WTC11 (cell line): ENCODE data around the gene RUFY2. TPM values are rescaled to one million over a fixed set of nuclear protein-coding genes. Genes with fewer than 3 reads are reported as not detected.
A peak's percentile ranks its signal among the peaks of the same experiment; 100 is the strongest.

Experiments
- ATAC-seq: fragments of 200-7000 bp; cut with Tn5 transposase; 2 replicates; pipeline ENCODE4 v1.10.0; 2021; ENCODE audit warnings: mild to moderate bottlenecking, moderate library complexity
- CTCF ChIA-PET: fragments of 300-600 bp; sonication (Branson Sonifier 250); formaldehyde crosslinking; loops from one replicate; lab custom pipeline; 2021; ENCODE audit warnings: antibody characterized with exemption; lab: Charles Lee
- POLR2A ChIA-PET: fragments of 350-600 bp; sonication (Branson Sonifier 250); formaldehyde crosslinking; loops from one replicate; lab custom pipeline; 2021; ENCODE audit warnings: antibody characterized with exemption; lab: Charles Lee
- DNase-seq: peaks from one replicate; pipeline ENCODE4 v3.0.0; 2021; ENCODE audit warnings: low spot score
- H3K27ac Mint-ChIP-seq: 2 replicates; pipeline ENCODE4 v1.8.0; 2021; ENCODE audit warnings: mixed read lengths
- H3K27me3 Mint-ChIP-seq: 2 replicates; pipeline ENCODE4 v1.8.0; 2021; ENCODE audit warnings: low read depth, mild to moderate bottlenecking, moderate library complexity, mixed read lengths
- H3K36me3 Mint-ChIP-seq: 2 replicates; pipeline ENCODE4 v1.8.0; 2021; ENCODE audit warnings: mixed read lengths
- H3K4me1 Mint-ChIP-seq: 2 replicates; pipeline ENCODE4 v1.8.0; 2022; ENCODE audit warnings: mixed read lengths
- H3K4me3 Mint-ChIP-seq: 2 replicates; pipeline ENCODE4 v1.8.0; 2021; ENCODE audit warnings: mild to moderate bottlenecking, moderate library complexity, mixed read lengths
- H3K9me3 Mint-ChIP-seq: 2 replicates; pipeline ENCODE4 v1.8.0; 2021; ENCODE audit warnings: mixed read lengths
- FOXP1 ChIP-seq: sonication (generic); formaldehyde crosslinking; IDR thresholded peaks from 2 replicates; pipeline ENCODE4 v1.8.0; 2022; ENCODE audit warnings: missing genetic modification reagents, mild to moderate bottlenecking, moderate library complexity, borderline replicate concordance
- GRHL2 ChIP-seq: fragments of 250-450 bp; sonication (Bioruptor Pico); IDR thresholded peaks from 2 replicates; pipeline ENCODE4 v1.8.0; 2022; ENCODE audit warnings: mild to moderate bottlenecking, moderate library complexity; ENCODE audit not compliant: insufficient replicate concordance, severe bottlenecking
- SMAD3 ChIP-seq: sonication (generic); formaldehyde crosslinking; IDR thresholded peaks from 2 replicates; pipeline ENCODE4 v1.8.0; 2022; ENCODE audit warnings: missing genetic modification reagents, mild to moderate bottlenecking, borderline replicate concordance
- total RNA-seq: library from RNA; stranded (reverse); gene quantifications from 3 replicates; pipeline ENCODE4 v1.2.3, GENCODE V29; 2021
- TF ChIP-seq, protein P1 (sequence below): fragments of 200-600 bp; IDR thresholded peaks from 2 replicates; pipeline ENCODE4 v1.8.0; 2022; ENCODE audit warnings: antibody characterized with exemption
- TF ChIP-seq, protein P2 (sequence below): sonication (generic); formaldehyde crosslinking; IDR thresholded peaks from 2 replicates; pipeline ENCODE4 v1.8.0; 2022; ENCODE audit warnings: mild to moderate bottlenecking, missing genetic modification reagents
- TF ChIP-seq, protein P3 (sequence below): sonication (generic); formaldehyde crosslinking; conservative IDR thresholded peaks from 2 replicates; pipeline ENCODE4 v1.8.1; 2022; ENCODE audit warnings: mild to moderate bottlenecking, missing genetic modification reagents
- TF ChIP-seq, protein P4 (sequence below): fragments of 250-450 bp; sonication (Bioruptor Pico); IDR thresholded peaks from 2 replicates; pipeline ENCODE4 v1.9.0; 2021; ENCODE audit warnings: mild to moderate bottlenecking, borderline replicate concordance
- TF ChIP-seq, protein P5 (sequence below): sonication (generic); formaldehyde crosslinking; IDR thresholded peaks from 2 replicates; pipeline ENCODE4 v1.8.1; 2023; ENCODE audit warnings: mild to moderate bottlenecking, missing genetic modification reagents, borderline replicate concordance

The RUFY2 gene
- total RNA-seq, 1 experiment from 2014 or later = 10.3 TPM

DNA sequence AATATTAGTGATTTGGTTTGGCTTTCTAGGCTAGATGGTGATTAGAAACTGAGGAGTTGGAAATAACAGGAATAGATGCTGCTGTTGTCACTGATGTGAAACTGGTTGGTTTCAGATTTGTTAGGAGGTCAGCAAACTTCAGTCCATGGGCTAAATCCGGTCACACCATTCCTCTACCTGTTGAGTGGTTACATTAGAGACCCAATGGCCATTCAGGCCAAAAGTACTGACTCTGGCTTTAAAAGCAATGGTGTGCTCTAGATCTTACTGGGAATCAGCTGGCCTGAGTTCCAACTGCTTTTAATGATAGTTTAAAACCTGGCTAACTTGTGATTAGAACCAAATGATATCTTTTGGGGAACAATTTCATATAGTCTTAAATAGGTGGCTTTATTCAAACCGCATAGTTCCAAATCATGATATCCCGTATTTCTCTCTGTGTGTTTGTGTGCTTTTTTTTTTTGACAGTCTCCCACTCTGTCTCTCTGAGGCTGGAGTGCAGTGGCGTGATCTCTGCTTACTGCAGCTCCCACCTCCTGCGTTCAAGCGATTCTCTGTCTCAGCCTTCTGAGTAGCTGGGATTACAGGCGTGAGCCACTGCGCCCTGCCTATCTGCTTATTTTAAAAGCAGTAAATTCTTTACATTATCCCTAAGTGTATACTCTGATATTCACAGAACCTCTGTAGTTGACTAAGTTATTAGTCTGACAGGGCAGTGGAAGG lies 66.6 kb downstream of the RUFY2 start:
- H3K36me3 Mint-ChIP-seq = peaks cover 68% of the 10 kb centered on the region
- no peak overlapping the region for H3K4me3 Mint-ChIP-seq
- ATAC-seq = no peak

More for the DNA sequence above, 66.6 kb downstream of the RUFY2 start:
- Mint-ChIP-seq H3K4me1 (peaks cover 21% of the 10 kb centered on the region), H3K9me3 (no peaks in the 10 kb centered on the region), H3K27ac (peak overlapping the region; percentile 64; the same call in 1 of the 2 replicates)
- ChIA-PET POLR2A (interaction anchor here (0.8 kb wide), 2 partner anchors 9 kb away, joined by 3 to 5 read pairs; partner anchors contain the start of gene HNRNPH3), CTCF (interaction anchor here (1.6 kb wide), 1 partner anchor 8 kb away, joined by 8 read pairs; no protein-coding TSS in a partner anchor)
- no peak for DNase-seq
- TF ChIP-seq FOXP1 (CRISPR knock-in tag) (no peak), GRHL2 (CRISPR knock-in tag) (no peak), SMAD3 (CRISPR knock-in tag) (no peak)
- TF ChIP-seq, protein P1, sequence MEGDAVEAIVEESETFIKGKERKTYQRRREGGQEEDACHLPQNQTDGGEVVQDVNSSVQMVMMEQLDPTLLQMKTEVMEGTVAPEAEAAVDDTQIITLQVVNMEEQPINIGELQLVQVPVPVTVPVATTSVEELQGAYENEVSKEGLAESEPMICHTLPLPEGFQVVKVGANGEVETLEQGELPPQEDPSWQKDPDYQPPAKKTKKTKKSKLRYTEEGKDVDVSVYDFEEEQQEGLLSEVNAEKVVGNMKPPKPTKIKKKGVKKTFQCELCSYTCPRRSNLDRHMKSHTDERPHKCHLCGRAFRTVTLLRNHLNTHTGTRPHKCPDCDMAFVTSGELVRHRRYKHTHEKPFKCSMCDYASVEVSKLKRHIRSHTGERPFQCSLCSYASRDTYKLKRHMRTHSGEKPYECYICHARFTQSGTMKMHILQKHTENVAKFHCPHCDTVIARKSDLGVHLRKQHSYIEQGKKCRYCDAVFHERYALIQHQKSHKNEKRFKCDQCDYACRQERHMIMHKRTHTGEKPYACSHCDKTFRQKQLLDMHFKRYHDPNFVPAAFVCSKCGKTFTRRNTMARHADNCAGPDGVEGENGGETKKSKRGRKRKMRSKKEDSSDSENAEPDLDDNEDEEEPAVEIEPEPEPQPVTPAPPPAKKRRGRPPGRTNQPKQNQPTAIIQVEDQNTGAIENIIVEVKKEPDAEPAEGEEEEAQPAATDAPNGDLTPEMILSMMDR = no peak
- TF ChIP-seq, protein P2, sequence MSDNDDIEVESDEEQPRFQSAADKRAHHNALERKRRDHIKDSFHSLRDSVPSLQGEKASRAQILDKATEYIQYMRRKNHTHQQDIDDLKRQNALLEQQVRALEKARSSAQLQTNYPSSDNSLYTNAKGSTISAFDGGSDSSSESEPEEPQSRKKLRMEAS (CRISPR knock-in tag) = no peak
- TF ChIP-seq, protein P3, sequence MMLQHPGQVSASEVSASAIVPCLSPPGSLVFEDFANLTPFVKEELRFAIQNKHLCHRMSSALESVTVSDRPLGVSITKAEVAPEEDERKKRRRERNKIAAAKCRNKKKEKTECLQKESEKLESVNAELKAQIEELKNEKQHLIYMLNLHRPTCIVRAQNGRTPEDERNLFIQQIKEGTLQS (CRISPR knock-in tag) = no peak
- TF ChIP-seq, protein P4, sequence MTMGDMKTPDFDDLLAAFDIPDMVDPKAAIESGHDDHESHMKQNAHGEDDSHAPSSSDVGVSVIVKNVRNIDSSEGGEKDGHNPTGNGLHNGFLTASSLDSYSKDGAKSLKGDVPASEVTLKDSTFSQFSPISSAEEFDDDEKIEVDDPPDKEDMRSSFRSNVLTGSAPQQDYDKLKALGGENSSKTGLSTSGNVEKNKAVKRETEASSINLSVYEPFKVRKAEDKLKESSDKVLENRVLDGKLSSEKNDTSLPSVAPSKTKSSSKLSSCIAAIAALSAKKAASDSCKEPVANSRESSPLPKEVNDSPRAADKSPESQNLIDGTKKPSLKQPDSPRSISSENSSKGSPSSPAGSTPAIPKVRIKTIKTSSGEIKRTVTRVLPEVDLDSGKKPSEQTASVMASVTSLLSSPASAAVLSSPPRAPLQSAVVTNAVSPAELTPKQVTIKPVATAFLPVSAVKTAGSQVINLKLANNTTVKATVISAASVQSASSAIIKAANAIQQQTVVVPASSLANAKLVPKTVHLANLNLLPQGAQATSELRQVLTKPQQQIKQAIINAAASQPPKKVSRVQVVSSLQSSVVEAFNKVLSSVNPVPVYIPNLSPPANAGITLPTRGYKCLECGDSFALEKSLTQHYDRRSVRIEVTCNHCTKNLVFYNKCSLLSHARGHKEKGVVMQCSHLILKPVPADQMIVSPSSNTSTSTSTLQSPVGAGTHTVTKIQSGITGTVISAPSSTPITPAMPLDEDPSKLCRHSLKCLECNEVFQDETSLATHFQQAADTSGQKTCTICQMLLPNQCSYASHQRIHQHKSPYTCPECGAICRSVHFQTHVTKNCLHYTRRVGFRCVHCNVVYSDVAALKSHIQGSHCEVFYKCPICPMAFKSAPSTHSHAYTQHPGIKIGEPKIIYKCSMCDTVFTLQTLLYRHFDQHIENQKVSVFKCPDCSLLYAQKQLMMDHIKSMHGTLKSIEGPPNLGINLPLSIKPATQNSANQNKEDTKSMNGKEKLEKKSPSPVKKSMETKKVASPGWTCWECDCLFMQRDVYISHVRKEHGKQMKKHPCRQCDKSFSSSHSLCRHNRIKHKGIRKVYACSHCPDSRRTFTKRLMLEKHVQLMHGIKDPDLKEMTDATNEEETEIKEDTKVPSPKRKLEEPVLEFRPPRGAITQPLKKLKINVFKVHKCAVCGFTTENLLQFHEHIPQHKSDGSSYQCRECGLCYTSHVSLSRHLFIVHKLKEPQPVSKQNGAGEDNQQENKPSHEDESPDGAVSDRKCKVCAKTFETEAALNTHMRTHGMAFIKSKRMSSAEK (CRISPR knock-in tag) = no peak
- TF ChIP-seq, protein P5, sequence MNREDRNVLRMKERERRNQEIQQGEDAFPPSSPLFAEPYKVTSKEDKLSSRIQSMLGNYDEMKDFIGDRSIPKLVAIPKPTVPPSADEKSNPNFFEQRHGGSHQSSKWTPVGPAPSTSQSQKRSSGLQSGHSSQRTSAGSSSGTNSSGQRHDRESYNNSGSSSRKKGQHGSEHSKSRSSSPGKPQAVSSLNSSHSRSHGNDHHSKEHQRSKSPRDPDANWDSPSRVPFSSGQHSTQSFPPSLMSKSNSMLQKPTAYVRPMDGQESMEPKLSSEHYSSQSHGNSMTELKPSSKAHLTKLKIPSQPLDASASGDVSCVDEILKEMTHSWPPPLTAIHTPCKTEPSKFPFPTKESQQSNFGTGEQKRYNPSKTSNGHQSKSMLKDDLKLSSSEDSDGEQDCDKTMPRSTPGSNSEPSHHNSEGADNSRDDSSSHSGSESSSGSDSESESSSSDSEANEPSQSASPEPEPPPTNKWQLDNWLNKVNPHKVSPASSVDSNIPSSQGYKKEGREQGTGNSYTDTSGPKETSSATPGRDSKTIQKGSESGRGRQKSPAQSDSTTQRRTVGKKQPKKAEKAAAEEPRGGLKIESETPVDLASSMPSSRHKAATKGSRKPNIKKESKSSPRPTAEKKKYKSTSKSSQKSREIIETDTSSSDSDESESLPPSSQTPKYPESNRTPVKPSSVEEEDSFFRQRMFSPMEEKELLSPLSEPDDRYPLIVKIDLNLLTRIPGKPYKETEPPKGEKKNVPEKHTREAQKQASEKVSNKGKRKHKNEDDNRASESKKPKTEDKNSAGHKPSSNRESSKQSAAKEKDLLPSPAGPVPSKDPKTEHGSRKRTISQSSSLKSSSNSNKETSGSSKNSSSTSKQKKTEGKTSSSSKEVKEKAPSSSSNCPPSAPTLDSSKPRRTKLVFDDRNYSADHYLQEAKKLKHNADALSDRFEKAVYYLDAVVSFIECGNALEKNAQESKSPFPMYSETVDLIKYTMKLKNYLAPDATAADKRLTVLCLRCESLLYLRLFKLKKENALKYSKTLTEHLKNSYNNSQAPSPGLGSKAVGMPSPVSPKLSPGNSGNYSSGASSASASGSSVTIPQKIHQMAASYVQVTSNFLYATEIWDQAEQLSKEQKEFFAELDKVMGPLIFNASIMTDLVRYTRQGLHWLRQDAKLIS (CRISPR knock-in tag) = no peak
- TF ChIP-seq, all 79 proteins: peak for 0
- H3K27me3 Mint-ChIP-seq = no peaks in the 10 kb centered on the region
